Thyroid gland (tissue), 4 donors: ENCODE data around the gene DYTN.

ENCODE experiments used
- POLR2A ChIP-seq, 2 donors: fragments of 450-650 bp; IDR thresholded peaks; one replicate each; pipeline ENCODE4 v1.6.1; 2017; ENCODE audit warnings: antibody characterized with exemption in 2 of 2, mild to moderate bottlenecking in 2 of 2, moderate library complexity in 1 of 2
- TF ChIP-seq, protein P1 (sequence below), 6 experiments: fragments of 200-600 bp in 3 of 6; fragments of 450-650 bp in 3 of 6; sonication (generic) in 3 of 6; IDR thresholded peaks; one replicate each; pipeline ENCODE4 v1.5.1; 2016 to 2019; ENCODE audit warnings: antibody characterized with exemption in 6 of 6, mild to moderate bottlenecking in 2 of 6, inconsistent platforms in 1 of 6, moderate library complexity in 1 of 6

DNA sequence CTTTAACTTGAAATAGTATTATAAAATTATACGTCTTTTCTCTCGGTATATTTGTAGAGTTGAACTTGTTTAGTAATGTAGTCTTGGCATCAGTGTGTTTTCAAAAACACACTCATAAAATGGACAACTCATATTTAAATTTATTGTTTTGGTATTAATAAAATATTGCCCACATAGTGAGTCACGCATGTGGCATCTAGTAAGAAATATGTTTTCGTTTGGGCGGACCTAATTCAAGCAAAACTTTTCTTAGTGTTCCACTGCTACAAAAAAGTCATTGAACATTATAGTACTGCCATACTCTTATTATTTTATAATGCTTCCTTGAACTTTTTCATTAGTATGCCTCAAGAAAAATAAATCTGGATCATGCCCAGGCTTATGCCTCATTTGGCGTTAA lies 107.0 kb downstream of the DYTN start:
- TF ChIP-seq, protein P1, sequence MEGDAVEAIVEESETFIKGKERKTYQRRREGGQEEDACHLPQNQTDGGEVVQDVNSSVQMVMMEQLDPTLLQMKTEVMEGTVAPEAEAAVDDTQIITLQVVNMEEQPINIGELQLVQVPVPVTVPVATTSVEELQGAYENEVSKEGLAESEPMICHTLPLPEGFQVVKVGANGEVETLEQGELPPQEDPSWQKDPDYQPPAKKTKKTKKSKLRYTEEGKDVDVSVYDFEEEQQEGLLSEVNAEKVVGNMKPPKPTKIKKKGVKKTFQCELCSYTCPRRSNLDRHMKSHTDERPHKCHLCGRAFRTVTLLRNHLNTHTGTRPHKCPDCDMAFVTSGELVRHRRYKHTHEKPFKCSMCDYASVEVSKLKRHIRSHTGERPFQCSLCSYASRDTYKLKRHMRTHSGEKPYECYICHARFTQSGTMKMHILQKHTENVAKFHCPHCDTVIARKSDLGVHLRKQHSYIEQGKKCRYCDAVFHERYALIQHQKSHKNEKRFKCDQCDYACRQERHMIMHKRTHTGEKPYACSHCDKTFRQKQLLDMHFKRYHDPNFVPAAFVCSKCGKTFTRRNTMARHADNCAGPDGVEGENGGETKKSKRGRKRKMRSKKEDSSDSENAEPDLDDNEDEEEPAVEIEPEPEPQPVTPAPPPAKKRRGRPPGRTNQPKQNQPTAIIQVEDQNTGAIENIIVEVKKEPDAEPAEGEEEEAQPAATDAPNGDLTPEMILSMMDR (IDR thresholded peaks at IDR 0.05), result no peak
- TF ChIP-seq POLR2A (IDR thresholded peaks at IDR 0.05), result no peak
